Neural cell (in vitro differentiated cells): Measurements from ENCODE around the gene AP3D1. TPM values are rescaled to one million over a fixed set of nuclear protein-coding genes. Genes with fewer than 3 reads are reported as not detected.

Experiments
- H2AFZ ChIP-seq: fragments of 200-600, 300-800 bp; sonication (generic), shearing (Covaris generic); 2 replicates; pipeline ENCODE4 v1.6.0; 2014; ENCODE audit warnings: low read depth, mild to moderate bottlenecking, antibody characterized with exemption, low read length, moderate library complexity
- H3F3A ChIP-seq: fragments of 200-600 bp; shearing (Covaris generic); 2 replicates; pipeline ENCODE4 v1.6.1; 2016; ENCODE audit warnings: mild to moderate bottlenecking, moderate library complexity, mixed read lengths, antibody characterized with exemption, low read length; ENCODE audit not compliant: insufficient read depth, poor library complexity, severe bottlenecking
- H3K27ac ChIP-seq: fragments of 200-600, 300-800 bp; sonication (generic), shearing (Covaris generic); 2 replicates; pipeline ENCODE4 v1.5.1; 2014; ENCODE audit warnings: mild to moderate bottlenecking, low read length, moderate library complexity
- H3K27me3 ChIP-seq: fragments of 300-800, 200-600 bp; sonication (generic), shearing (Covaris generic); 2 replicates; pipeline ENCODE4 v1.6.0; 2014; ENCODE audit warnings: mild to moderate bottlenecking, low read depth, low read length, moderate library complexity; ENCODE audit not compliant: insufficient read depth
- H3K36me3 ChIP-seq: fragments of 300-800, 200-600 bp; sonication (generic), shearing (Covaris generic); 2 replicates; pipeline ENCODE4 v1.5.1; 2014; ENCODE audit warnings: mild to moderate bottlenecking, antibody characterized with exemption, low read length, moderate library complexity; ENCODE audit not compliant: insufficient read depth
- H3K4me2 ChIP-seq: fragments of 300-800, 200-600 bp; sonication (generic), shearing (Covaris generic); 2 replicates; pipeline ENCODE4 v1.6.0; 2014; ENCODE audit warnings: mild to moderate bottlenecking, low read length
- H3K4me3 ChIP-seq: fragments of 300-800, 200-600 bp; sonication (generic), shearing (Covaris generic); 2 replicates; pipeline ENCODE4 v1.5.1; 2014; ENCODE audit warnings: mild to moderate bottlenecking, low read length, moderate library complexity
- H3K79me2 ChIP-seq: fragments of 200-600 bp; shearing (Covaris generic); replicated peaks from 2 replicates; pipeline ENCODE4 v1.6.0; 2014; ENCODE audit warnings: mild to moderate bottlenecking, low read length, moderate library complexity; ENCODE audit not compliant: insufficient read depth
- H3K9ac ChIP-seq: fragments of 300-800, 200-600 bp; sonication (generic), shearing (Covaris generic); 2 replicates; pipeline ENCODE4 v1.6.1; 2016; ENCODE audit warnings: mild to moderate bottlenecking, low read length, mixed read lengths
- H3K9me2 ChIP-seq: fragments of 200-600 bp; shearing (Covaris generic); 2 replicates; pipeline ENCODE4 v1.6.1; 2016; ENCODE audit warnings: mild to moderate bottlenecking, low read length, mixed read lengths; ENCODE audit not compliant: insufficient read depth
- H3K9me3 ChIP-seq: fragments of 200-600, 300-800 bp; sonication (generic), shearing (Covaris generic); 2 replicates; pipeline ENCODE4 v1.6.1; 2016; ENCODE audit warnings: mild to moderate bottlenecking, mixed run types, low read length, moderate library complexity, mixed read lengths
- H4K20me1 ChIP-seq: fragments of 200-600 bp; shearing (Covaris generic); 2 replicates; pipeline ENCODE4 v1.6.1; 2016; ENCODE audit warnings: mild to moderate bottlenecking, mixed run types; ENCODE audit not compliant: insufficient read depth
- CTCF ChIP-seq: fragments of 450-650 bp; IDR thresholded peaks from 2 replicates; pipeline ENCODE4 v1.5.1; 2014; ENCODE audit warnings: antibody characterized with exemption, mild to moderate bottlenecking, moderate library complexity; ENCODE audit not compliant: poor library complexity, severe bottlenecking
- EP300 ChIP-seq: fragments of 450-650 bp; conservative IDR thresholded peaks from 2 replicates; pipeline ENCODE4 v1.6.1; 2014; ENCODE audit warnings: antibody characterized with exemption, mild to moderate bottlenecking, moderate library complexity; ENCODE audit not compliant: poor library complexity, severe bottlenecking
- EZH2 ChIP-seq: fragments of 200-600, 300-800 bp; shearing (Covaris generic), sonication (generic); IDR thresholded peaks from 2 replicates; pipeline ENCODE4 v1.6.1; 2014; ENCODE audit warnings: antibody characterized with exemption, low read length, borderline replicate concordance, mild to moderate bottlenecking; ENCODE audit not compliant: insufficient read depth, poor library complexity, severe bottlenecking
- MXI1 ChIP-seq: fragments of 450-650 bp; conservative IDR thresholded peaks from 2 replicates; pipeline ENCODE4 v1.6.1; 2014; ENCODE audit warnings: antibody characterized with exemption, mild to moderate bottlenecking; ENCODE audit not compliant: poor library complexity, severe bottlenecking
- POLR2AphosphoS5 ChIP-seq: IDR thresholded peaks from 2 replicates; pipeline ENCODE4 v1.6.1; 2012
- RAD21 ChIP-seq: fragments of 450-650 bp; conservative IDR thresholded peaks from 2 replicates; pipeline ENCODE4 v1.6.1; 2014; ENCODE audit warnings: antibody characterized with exemption, mild to moderate bottlenecking, moderate library complexity
- REST ChIP-seq: IDR thresholded peaks from 2 replicates; pipeline ENCODE4 v1.6.1; 2012; ENCODE audit warnings: borderline replicate concordance
- SMC3 ChIP-seq: fragments of 450-650 bp; conservative IDR thresholded peaks from 2 replicates; pipeline ENCODE4 v1.6.1; 2014; ENCODE audit warnings: antibody characterized with exemption, mild to moderate bottlenecking, moderate library complexity; ENCODE audit not compliant: poor library complexity
- TAF1 ChIP-seq: IDR thresholded peaks from 2 replicates; pipeline ENCODE4 v1.6.1; 2012; ENCODE audit warnings: low read depth
- polyA plus RNA-seq: library from polyadenylated mRNA; depleted of rRNA; stranded (reverse); fragments of >200 nt; gene quantifications from 2 replicates; pipeline ENCODE4 v1.2.3, GENCODE V29; 2014

Gene AP3D1
- polyA plus RNA-seq, 1 donor from 2014 or later: 60.7 TPM

GRCh38 chr19:2119921-2120785 lies 31.2 kb downstream of the AP3D1 start:
- no peaks in the 10 kb centered on the region for H3K9me2 ChIP-seq
- H3K4me2 ChIP-seq: no peak overlapping the region
- no peak overlapping the region for H3K9ac ChIP-seq
- no peaks in the 10 kb centered on the region for H3F3A ChIP-seq
- no peaks in the 10 kb centered on the region for H3K79me2 ChIP-seq
- no peaks in the 10 kb centered on the region for H3K27me3 ChIP-seq
- TF ChIP-seq POLR2AphosphoS5 (no peak), REST (no peak), SMC3 (no peak), EZH2 (no peak), TAF1 (no peak), CTCF (no peak), MXI1 (no peak), RAD21 (no peak), EP300 (no peak)
- no peaks in the 10 kb centered on the region for H3K36me3 ChIP-seq
- H3K9me3 ChIP-seq: no peaks in the 10 kb centered on the region
- H3K27ac ChIP-seq: no peak overlapping the region
- H3K4me3 ChIP-seq: no peak overlapping the region
- H4K20me1 ChIP-seq: no peaks in the 10 kb centered on the region
- H2AFZ ChIP-seq: no peak overlapping the region

GRCh38 chr19:2118438-2118837 lies 32.9 kb downstream of the AP3D1 start:
- H3F3A ChIP-seq: no peaks in the 10 kb centered on the region
- H3K27ac ChIP-seq: no peak overlapping the region
- no peaks in the 10 kb centered on the region for H3K9me3 ChIP-seq
- H3K9ac ChIP-seq: no peak overlapping the region
- no peaks in the 10 kb centered on the region for H3K36me3 ChIP-seq
- H3K4me2 ChIP-seq: no peak overlapping the region
- no peak for TF ChIP-seq RAD21
- TF ChIP-seq SMC3: no peak
- no peak for TF ChIP-seq POLR2AphosphoS5
- no peak for TF ChIP-seq EP300
- TF ChIP-seq EZH2: no peak
- TF ChIP-seq TAF1: no peak
- TF ChIP-seq MXI1: no peak
- no peak for TF ChIP-seq CTCF
- TF ChIP-seq REST: no peak
- H3K9me2 ChIP-seq: no peaks in the 10 kb centered on the region
- no peaks in the 10 kb centered on the region for H3K79me2 ChIP-seq
- no peak overlapping the region for H3K4me3 ChIP-seq
- H2AFZ ChIP-seq: no peak overlapping the region
- H4K20me1 ChIP-seq: no peaks in the 10 kb centered on the region
- no peaks in the 10 kb centered on the region for H3K27me3 ChIP-seq
